Liver (tissue), 9 donors: ENCODE results near the gene ZIC2. TPM values are rescaled to one million over a fixed set of nuclear protein-coding genes. Genes with fewer than 3 reads are reported as not detected.

ENCODE experiments used
- DNase-seq: peaks from one replicate; pipeline ENCODE4 v3.0.0-alpha.2; 2017; ENCODE audit warnings: low spot score
- H3K27ac ChIP-seq, 2 donors: one replicate each; pipeline ENCODE4 v1.7.0; 2013; ENCODE audit warnings: inconsistent platforms in 2 of 2, low read length in 2 of 2, control low read depth in 1 of 2, low read depth in 1 of 2, mild to moderate bottlenecking in 1 of 2
- H3K27me3 ChIP-seq, 4 donors: one replicate each; pipeline versions ENCODE4 v1.6.1 to v1.7.0; 2013; ENCODE audit warnings: low read length in 3 of 4, inconsistent platforms in 1 of 4, mild to moderate bottlenecking in 1 of 4, moderate library complexity in 1 of 4; ENCODE audit not compliant: control insufficient read depth in 4 of 4, insufficient read depth in 4 of 4
- H3K36me3 ChIP-seq, 4 donors: one replicate each; pipeline versions ENCODE4 v1.6.1 to v1.7.0; 2013; ENCODE audit warnings: low read length in 3 of 4, mild to moderate bottlenecking in 3 of 4, low read depth in 1 of 4, moderate library complexity in 1 of 4; ENCODE audit not compliant: control insufficient read depth in 4 of 4, insufficient read depth in 3 of 4
- H3K4me1 ChIP-seq, 4 donors: one replicate each; pipeline versions ENCODE4 v1.6.1 to v1.7.0; 2013; ENCODE audit warnings: low read length in 3 of 4, mild to moderate bottlenecking in 3 of 4, moderate library complexity in 1 of 4; ENCODE audit not compliant: control insufficient read depth in 4 of 4, insufficient read depth in 4 of 4
- H3K4me3 ChIP-seq, 3 donors: one replicate each; pipeline versions ENCODE4 v1.6.1 to v1.7.0; 2013; ENCODE audit warnings: low read length in 3 of 3, control low read depth in 1 of 3, low read depth in 1 of 3, mild to moderate bottlenecking in 1 of 3
- H3K9ac ChIP-seq, 2 donors: one replicate each; pipeline ENCODE4 v1.7.0; 2013; ENCODE audit warnings: low read length in 2 of 2, mild to moderate bottlenecking in 2 of 2, moderate library complexity in 2 of 2, control low read depth in 1 of 2, low read depth in 1 of 2
- H3K9me3 ChIP-seq, 4 donors: one replicate each; pipeline versions ENCODE4 v1.6.1 to v1.7.0; 2013; ENCODE audit warnings: low read length in 3 of 4; ENCODE audit not compliant: control insufficient read depth in 4 of 4
- EGR1 ChIP-seq, 2 donors: IDR thresholded peaks; 2 replicates each; pipeline ENCODE4 v1.6.1; 2016 to 2018; ENCODE audit warnings: antibody characterized with exemption in 2 of 2, low read depth in 2 of 2
- FOXA1 ChIP-seq: IDR thresholded peaks from 2 replicates; pipeline ENCODE4 v1.6.1; 2016; ENCODE audit warnings: antibody characterized with exemption
- FOXA2 ChIP-seq: IDR thresholded peaks from 2 replicates; pipeline ENCODE4 v1.6.1; 2016; ENCODE audit warnings: antibody characterized with exemption
- GABPA ChIP-seq, 2 donors: IDR thresholded peaks in 1 of 2; conservative IDR thresholded peaks in 1 of 2; 2 replicates each; pipeline ENCODE4 v1.6.1; 2016; ENCODE audit warnings: antibody characterized with exemption in 2 of 2, mild to moderate bottlenecking in 1 of 2, moderate library complexity in 1 of 2
- HNF4A ChIP-seq, 2 donors: conservative IDR thresholded peaks; 2 replicates each; pipeline ENCODE4 v1.6.1; 2016; ENCODE audit warnings: antibody characterized with exemption in 2 of 2, mild to moderate bottlenecking in 2 of 2
- HNF4G ChIP-seq: IDR thresholded peaks from 2 replicates; pipeline ENCODE4 v1.6.1; 2016; ENCODE audit warnings: antibody characterized with exemption
- JUND ChIP-seq, 2 donors: IDR thresholded peaks; 2 replicates each; pipeline ENCODE4 v1.6.1; 2016; ENCODE audit warnings: antibody characterized with exemption in 2 of 2
- NR2F2 ChIP-seq: IDR thresholded peaks from 2 replicates; pipeline ENCODE4 v1.6.1; 2016; ENCODE audit warnings: antibody characterized with exemption
- RAD21 ChIP-seq, 2 donors: IDR thresholded peaks; 2 replicates each; pipeline ENCODE4 v1.6.1; 2016; ENCODE audit warnings: antibody characterized with exemption in 2 of 2, mild to moderate bottlenecking in 2 of 2
- RXRA ChIP-seq, 2 donors: IDR thresholded peaks; 2 replicates each; pipeline ENCODE4 v1.6.1; 2017 to 2018; ENCODE audit warnings: antibody characterized with exemption in 2 of 2, mild to moderate bottlenecking in 1 of 2
- SP1 ChIP-seq: IDR thresholded peaks from 2 replicates; pipeline ENCODE4 v1.6.1; 2018; ENCODE audit warnings: antibody characterized with exemption, mild to moderate bottlenecking
- TAF1 ChIP-seq: conservative IDR thresholded peaks from 2 replicates; pipeline ENCODE4 v1.6.1; 2016; ENCODE audit warnings: antibody characterized with exemption, mild to moderate bottlenecking
- YY1 ChIP-seq: IDR thresholded peaks from 2 replicates; pipeline ENCODE4 v1.6.1; 2016; ENCODE audit warnings: antibody characterized with exemption, mild to moderate bottlenecking
- WGBS: extraction: QIAGEN DNeasy Blood & Tissue Kit; methylation state at CpG from one replicate; pipeline ENCODE4 v1.1.7; 2013; 5-methylcytosine and 5-hydroxymethylcytosine counted together
- polyA plus RNA-seq, 2 donors: library from polyadenylated mRNA; stranded (reverse) in 1 of 2; unstranded in 1 of 2; fragments of 200-250 nt in 1 of 2; fragments of >200 nt in 1 of 2; fragmentation: Nextera tagmentation in 1 of 2; extraction: Ambion mirVana in 1 of 2; gene quantifications; one replicate each; pipeline versions ENCODE4 v1.2.1 to v1.2.3, GENCODE V29; 2013 to 2015
- total RNA-seq, 2 donors: library from RNA; depleted of rRNA; stranded (reverse); fragments of >200 nt; gene quantifications; one replicate each; pipeline ENCODE4 v1.2.3, GENCODE V29; 2014
- TF ChIP-seq, protein P1 (sequence below): IDR thresholded peaks from 2 replicates; pipeline ENCODE4 v1.6.1; 2016; ENCODE audit warnings: antibody characterized with exemption
- TF ChIP-seq, protein P2 (sequence below): IDR thresholded peaks from 2 replicates; pipeline ENCODE4 v1.6.1; 2016; ENCODE audit warnings: antibody characterized with exemption, mild to moderate bottlenecking
- TF ChIP-seq, protein P3 (sequence below): fragments of 150-350 bp; IDR thresholded peaks from 2 replicates; pipeline ENCODE4 v1.5.1; 2017; ENCODE audit warnings: improper control_type of control experiment, low read depth, low read length; ENCODE audit not compliant: missing input control
- TF ChIP-seq, protein P4 (sequence below): IDR thresholded peaks from 2 replicates; pipeline ENCODE4 v1.6.1; 2016; ENCODE audit warnings: antibody characterized with exemption
- TF ChIP-seq, protein P5 (sequence below): IDR thresholded peaks from 2 replicates; pipeline ENCODE4 v1.6.1; 2016; ENCODE audit warnings: antibody characterized with exemption
- donor health status: healthy.
- donor health status: healthy.
- donor health status: healthy.
- donor health status: healthy.
- donor health status: healthy.

The ZIC2 gene
- total and polyA plus RNA-seq, 4 donors = not detected

DNA sequence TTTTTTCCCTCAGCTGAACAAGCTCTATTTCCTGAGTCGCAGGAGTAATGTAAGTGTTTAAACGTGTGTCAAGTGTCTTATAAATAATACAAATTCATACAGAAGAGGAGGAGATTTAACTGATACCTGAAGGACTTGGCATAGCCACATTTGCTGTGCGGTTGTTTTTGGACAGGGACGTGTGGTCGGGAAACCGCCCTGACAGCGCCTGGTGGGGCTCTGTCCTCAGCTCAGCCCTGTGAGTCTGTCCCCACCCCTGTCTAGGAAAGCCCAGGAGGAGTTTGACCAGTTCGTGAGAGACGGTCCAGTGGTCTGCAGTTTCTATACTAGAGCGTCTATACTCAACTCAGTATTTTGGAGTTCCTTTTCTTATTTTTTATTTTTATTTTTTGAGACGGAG is 16.7 kb downstream of the ZIC2 start:
- Histone ChIP-seq H3K4me3 (no peak overlapping the region), H3K9ac (no peak overlapping the region), H3K36me3 (no peaks in the 10 kb centered on the region), H3K4me1 (peaks cover 0 to 9% (median under 1%) of the 10 kb centered on the region in 4 donors), H3K27me3 (peaks cover 0 to 35% (median 14%) of the 10 kb centered on the region in 4 donors), H3K27ac (no peak overlapping the region), H3K9me3 (peaks cover 0 to 13% (median 3%) of the 10 kb centered on the region in 4 donors)
- DNase-seq = no peak
- WGBS = 95% methylated on average over 11 of the region's 11 CpGs
- no peak for TF ChIP-seq JUND (IDR thresholded peaks at IDR 0.05)

DNA sequence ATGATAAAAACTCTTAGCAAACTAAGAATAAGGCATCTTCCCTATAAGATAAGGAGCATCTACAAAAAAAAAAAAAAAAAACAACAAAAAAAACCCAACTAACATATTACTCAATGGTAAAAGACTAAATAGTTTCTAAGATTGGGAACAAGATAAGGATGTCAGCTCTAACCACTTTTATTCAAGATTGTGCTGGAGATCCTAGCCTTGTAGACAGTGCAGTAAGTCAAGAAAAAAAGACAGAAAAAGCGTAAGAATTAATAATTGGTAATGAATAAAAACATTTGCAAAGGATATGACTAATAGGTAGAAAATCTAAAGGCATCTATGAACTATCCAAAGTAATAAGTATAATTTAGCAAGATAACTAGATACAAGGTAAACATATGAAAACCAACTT is 33.0 kb downstream of the ZIC2 start:
- Histone ChIP-seq H3K4me1 (no peaks in the 10 kb centered on the region), H3K9ac (no peak overlapping the region), H3K27me3 (no peaks in the 10 kb centered on the region), H3K27ac (no peak overlapping the region), H3K4me3 (no peak overlapping the region), H3K9me3 (no peaks in the 10 kb centered on the region), H3K36me3 (no peaks in the 10 kb centered on the region)
- DNase-seq = no peak
- WGBS = 97% methylated on average over 1 of the region's 1 CpG
- TF ChIP-seq, protein P1, sequence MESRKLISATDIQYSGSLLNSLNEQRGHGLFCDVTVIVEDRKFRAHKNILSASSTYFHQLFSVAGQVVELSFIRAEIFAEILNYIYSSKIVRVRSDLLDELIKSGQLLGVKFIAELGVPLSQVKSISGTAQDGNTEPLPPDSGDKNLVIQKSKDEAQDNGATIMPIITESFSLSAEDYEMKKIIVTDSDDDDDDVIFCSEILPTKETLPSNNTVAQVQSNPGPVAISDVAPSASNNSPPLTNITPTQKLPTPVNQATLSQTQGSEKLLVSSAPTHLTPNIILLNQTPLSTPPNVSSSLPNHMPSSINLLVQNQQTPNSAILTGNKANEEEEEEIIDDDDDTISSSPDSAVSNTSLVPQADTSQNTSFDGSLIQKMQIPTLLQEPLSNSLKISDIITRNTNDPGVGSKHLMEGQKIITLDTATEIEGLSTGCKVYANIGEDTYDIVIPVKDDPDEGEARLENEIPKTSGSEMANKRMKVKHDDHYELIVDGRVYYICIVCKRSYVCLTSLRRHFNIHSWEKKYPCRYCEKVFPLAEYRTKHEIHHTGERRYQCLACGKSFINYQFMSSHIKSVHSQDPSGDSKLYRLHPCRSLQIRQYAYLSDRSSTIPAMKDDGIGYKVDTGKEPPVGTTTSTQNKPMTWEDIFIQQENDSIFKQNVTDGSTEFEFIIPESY = no peak
- TF ChIP-seq FOXA2 (no peak), RAD21 (IDR thresholded peaks at IDR 0.05) (no peak), FOXA1 (no peak), NR2F2 (no peak), SP1 (no peak), RXRA (IDR thresholded peaks at IDR 0.05) (no peak), GABPA (IDR thresholded peaks at IDR 0.05 in 1 of 2, conservative IDR thresholded peaks at IDR 0.05 in 1 of 2) (no peak), YY1 (no peak), EGR1 (IDR thresholded peaks at IDR 0.05; ENCODE audit: low read depth in 2 of 2) (no peak), HNF4G (no peak), HNF4A (conservative IDR thresholded peaks at IDR 0.05) (no peak), JUND (IDR thresholded peaks at IDR 0.05) (no peak), TAF1 (no peak)
- TF ChIP-seq, protein P2, sequence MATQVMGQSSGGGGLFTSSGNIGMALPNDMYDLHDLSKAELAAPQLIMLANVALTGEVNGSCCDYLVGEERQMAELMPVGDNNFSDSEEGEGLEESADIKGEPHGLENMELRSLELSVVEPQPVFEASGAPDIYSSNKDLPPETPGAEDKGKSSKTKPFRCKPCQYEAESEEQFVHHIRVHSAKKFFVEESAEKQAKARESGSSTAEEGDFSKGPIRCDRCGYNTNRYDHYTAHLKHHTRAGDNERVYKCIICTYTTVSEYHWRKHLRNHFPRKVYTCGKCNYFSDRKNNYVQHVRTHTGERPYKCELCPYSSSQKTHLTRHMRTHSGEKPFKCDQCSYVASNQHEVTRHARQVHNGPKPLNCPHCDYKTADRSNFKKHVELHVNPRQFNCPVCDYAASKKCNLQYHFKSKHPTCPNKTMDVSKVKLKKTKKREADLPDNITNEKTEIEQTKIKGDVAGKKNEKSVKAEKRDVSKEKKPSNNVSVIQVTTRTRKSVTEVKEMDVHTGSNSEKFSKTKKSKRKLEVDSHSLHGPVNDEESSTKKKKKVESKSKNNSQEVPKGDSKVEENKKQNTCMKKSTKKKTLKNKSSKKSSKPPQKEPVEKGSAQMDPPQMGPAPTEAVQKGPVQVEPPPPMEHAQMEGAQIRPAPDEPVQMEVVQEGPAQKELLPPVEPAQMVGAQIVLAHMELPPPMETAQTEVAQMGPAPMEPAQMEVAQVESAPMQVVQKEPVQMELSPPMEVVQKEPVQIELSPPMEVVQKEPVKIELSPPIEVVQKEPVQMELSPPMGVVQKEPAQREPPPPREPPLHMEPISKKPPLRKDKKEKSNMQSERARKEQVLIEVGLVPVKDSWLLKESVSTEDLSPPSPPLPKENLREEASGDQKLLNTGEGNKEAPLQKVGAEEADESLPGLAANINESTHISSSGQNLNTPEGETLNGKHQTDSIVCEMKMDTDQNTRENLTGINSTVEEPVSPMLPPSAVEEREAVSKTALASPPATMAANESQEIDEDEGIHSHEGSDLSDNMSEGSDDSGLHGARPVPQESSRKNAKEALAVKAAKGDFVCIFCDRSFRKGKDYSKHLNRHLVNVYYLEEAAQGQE = no peak
- TF ChIP-seq, protein P3, sequence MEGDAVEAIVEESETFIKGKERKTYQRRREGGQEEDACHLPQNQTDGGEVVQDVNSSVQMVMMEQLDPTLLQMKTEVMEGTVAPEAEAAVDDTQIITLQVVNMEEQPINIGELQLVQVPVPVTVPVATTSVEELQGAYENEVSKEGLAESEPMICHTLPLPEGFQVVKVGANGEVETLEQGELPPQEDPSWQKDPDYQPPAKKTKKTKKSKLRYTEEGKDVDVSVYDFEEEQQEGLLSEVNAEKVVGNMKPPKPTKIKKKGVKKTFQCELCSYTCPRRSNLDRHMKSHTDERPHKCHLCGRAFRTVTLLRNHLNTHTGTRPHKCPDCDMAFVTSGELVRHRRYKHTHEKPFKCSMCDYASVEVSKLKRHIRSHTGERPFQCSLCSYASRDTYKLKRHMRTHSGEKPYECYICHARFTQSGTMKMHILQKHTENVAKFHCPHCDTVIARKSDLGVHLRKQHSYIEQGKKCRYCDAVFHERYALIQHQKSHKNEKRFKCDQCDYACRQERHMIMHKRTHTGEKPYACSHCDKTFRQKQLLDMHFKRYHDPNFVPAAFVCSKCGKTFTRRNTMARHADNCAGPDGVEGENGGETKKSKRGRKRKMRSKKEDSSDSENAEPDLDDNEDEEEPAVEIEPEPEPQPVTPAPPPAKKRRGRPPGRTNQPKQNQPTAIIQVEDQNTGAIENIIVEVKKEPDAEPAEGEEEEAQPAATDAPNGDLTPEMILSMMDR = no peak
- TF ChIP-seq, protein P4, sequence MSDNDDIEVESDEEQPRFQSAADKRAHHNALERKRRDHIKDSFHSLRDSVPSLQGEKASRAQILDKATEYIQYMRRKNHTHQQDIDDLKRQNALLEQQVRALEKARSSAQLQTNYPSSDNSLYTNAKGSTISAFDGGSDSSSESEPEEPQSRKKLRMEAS = no peak
- TF ChIP-seq, protein P5, sequence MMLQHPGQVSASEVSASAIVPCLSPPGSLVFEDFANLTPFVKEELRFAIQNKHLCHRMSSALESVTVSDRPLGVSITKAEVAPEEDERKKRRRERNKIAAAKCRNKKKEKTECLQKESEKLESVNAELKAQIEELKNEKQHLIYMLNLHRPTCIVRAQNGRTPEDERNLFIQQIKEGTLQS = no peak
